ENCODE data around the gene PIMREG. TPM values are rescaled to one million over a fixed set of nuclear protein-coding genes. Genes with fewer than 3 reads are reported as not detected.

The PIMREG gene
- total RNA-seq, 1 donor from 2014 or later: 9.1 TPM

DNA sequence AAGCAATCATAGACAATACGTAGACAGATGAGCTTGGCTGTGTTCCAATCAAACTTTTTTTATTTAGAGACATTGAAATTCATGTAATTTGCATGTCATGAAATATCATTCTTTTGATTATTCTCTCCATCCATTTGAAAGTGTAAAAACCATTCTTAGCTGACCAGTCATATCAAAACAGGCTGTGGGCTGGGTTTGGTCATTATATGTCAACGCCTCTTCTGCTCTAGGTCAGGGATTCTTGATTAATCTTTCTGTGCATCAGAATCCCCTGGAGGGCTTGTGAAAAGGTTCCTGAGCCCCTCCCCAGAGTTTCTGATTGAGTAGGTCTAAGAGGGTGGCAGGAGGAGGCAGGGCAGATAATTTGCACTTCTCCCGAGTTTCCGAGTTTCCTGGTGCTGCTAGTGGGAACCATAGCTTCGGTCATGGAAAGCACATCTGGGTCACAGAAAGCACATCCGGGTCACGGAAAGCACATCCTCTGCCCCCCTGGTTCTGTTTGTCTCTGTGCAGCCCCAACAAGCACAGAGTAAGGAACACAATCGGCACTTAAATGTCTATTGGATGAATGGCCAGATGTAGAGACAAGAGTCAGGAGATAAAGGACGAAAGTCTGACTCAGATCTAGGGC is 16.4 kb downstream of the PIMREG start:
- Mint-ChIP-seq H3K9me3 (ENCODE audit: unreplicated experiment) (no peaks in the 10 kb centered on the region), H3K27ac (ENCODE audit: unreplicated experiment) (no peak overlapping the region), H3K36me3 (ENCODE audit: low read depth, unreplicated experiment) (no peaks in the 10 kb centered on the region), H3K27me3 (ENCODE audit: unreplicated experiment) (peaks cover 21% of the 10 kb centered on the region), H3K4me3 (ENCODE audit: unreplicated experiment) (no peak overlapping the region), H3K4me1 (ENCODE audit: unreplicated experiment) (peaks cover 37% of the 10 kb centered on the region)
- TF ChIP-seq, protein P1, sequence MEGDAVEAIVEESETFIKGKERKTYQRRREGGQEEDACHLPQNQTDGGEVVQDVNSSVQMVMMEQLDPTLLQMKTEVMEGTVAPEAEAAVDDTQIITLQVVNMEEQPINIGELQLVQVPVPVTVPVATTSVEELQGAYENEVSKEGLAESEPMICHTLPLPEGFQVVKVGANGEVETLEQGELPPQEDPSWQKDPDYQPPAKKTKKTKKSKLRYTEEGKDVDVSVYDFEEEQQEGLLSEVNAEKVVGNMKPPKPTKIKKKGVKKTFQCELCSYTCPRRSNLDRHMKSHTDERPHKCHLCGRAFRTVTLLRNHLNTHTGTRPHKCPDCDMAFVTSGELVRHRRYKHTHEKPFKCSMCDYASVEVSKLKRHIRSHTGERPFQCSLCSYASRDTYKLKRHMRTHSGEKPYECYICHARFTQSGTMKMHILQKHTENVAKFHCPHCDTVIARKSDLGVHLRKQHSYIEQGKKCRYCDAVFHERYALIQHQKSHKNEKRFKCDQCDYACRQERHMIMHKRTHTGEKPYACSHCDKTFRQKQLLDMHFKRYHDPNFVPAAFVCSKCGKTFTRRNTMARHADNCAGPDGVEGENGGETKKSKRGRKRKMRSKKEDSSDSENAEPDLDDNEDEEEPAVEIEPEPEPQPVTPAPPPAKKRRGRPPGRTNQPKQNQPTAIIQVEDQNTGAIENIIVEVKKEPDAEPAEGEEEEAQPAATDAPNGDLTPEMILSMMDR (IDR thresholded peaks at IDR 0.05; ENCODE audit: unreplicated experiment): no peak
- no peak for DNase-seq (ENCODE audit: low spot score)

- Mint-ChIP-seq H3K36me3 (ENCODE audit: low read depth, unreplicated experiment) (no peaks in the 10 kb centered on the region), H3K4me3 (ENCODE audit: unreplicated experiment) (no peak overlapping the region), H3K9me3 (ENCODE audit: unreplicated experiment) (no peaks in the 10 kb centered on the region), H3K27me3 (ENCODE audit: unreplicated experiment) (peaks cover 22% of the 10 kb centered on the region), H3K4me1 (ENCODE audit: unreplicated experiment) (peaks cover 37% of the 10 kb centered on the region), H3K27ac (ENCODE audit: unreplicated experiment) (no peak overlapping the region)
- TF ChIP-seq, protein P1 (IDR thresholded peaks at IDR 0.05; ENCODE audit: unreplicated experiment): no peak
- no peak for DNase-seq (ENCODE audit: low spot score)
These were observed 17.0 kb downstream of the PIMREG start for GRCh38 chr17:6461246-6461645.

DNA sequence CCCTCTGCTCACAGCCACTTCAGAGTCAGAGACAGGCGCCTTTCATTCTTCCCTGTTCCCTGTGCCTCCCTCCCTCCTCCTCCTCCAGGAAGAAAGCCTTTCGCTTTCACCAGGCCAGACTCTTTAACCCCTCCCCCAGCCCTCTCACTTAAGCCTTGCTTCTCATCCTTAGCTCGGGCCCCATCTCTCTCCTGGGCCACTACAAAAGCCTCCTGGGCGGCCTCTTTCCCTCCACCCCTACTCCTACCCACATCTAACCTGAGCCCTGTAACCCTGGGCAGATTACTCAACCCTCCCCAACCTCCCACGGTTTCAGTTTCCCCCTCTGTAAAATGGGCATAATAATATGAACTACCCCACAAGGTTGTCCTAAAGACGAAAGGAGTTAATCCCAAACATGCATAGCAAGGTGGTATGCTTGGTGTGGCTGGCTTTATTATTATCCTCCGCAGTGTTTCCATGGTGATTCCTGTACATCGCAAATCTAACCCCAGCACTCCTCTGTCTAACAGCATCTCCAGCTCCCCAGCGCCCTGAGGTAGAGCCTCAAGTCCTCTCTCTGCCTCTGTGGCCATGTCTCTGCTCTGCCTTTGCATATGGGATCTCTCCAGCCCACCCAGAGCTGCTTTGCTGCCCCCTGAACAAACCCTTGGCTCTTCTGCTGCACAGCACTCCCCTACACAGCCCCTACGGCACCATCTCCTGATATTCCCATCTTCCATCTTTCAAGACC is 17.7 kb downstream of the PIMREG start:
- TF ChIP-seq, protein P1 (IDR thresholded peaks at IDR 0.05; ENCODE audit: unreplicated experiment): no peak
- H3K27ac Mint-ChIP-seq (ENCODE audit: unreplicated experiment): no peak overlapping the region
- H3K9me3 Mint-ChIP-seq (ENCODE audit: unreplicated experiment): no peaks in the 10 kb centered on the region
- H3K36me3 Mint-ChIP-seq (ENCODE audit: low read depth, unreplicated experiment): no peaks in the 10 kb centered on the region
- peaks cover 34% of the 10 kb centered on the region for H3K4me1 Mint-ChIP-seq (ENCODE audit: unreplicated experiment)
- H3K4me3 Mint-ChIP-seq (ENCODE audit: unreplicated experiment): peak overlapping the region; percentile 54
- H3K27me3 Mint-ChIP-seq (ENCODE audit: unreplicated experiment): peaks cover 22% of the 10 kb centered on the region
- DNase-seq (ENCODE audit: low spot score): no peak

GRCh38 chr17:6462692-6463091 is 18.4 kb downstream of the PIMREG start:
- TF ChIP-seq, protein P1 (IDR thresholded peaks at IDR 0.05; ENCODE audit: unreplicated experiment): no peak
- Mint-ChIP-seq H3K4me1 (ENCODE audit: unreplicated experiment) (peaks cover 34% of the 10 kb centered on the region), H3K27ac (ENCODE audit: unreplicated experiment) (peak overlapping the region; percentile 53), H3K36me3 (ENCODE audit: low read depth, unreplicated experiment) (no peaks in the 10 kb centered on the region), H3K27me3 (ENCODE audit: unreplicated experiment) (peaks cover 19% of the 10 kb centered on the region), H3K9me3 (ENCODE audit: unreplicated experiment) (no peaks in the 10 kb centered on the region), H3K4me3 (ENCODE audit: unreplicated experiment) (peak overlapping the region; percentile 54)
- DNase-seq (ENCODE audit: low spot score): no peak

Data from endothelial cell (in vitro differentiated cells).